GM18508 (cell line): ENCODE data around the gene TFDP2.
"Not testable (repeated sequence)": the region's sequence is repeated elsewhere in the genome, so short reads cannot be mapped to it uniquely, and the experiment has no call there.

Experiments used
- ATAC-seq: cut with Tn5 transposase; IDR thresholded peaks from one replicate; pipeline ENCODE4 v1.9.1; 2021; ENCODE audit warnings: moderate number of reproducible peaks; ENCODE audit not compliant: insufficient read depth, unreplicated experiment

TFDP2 gene

DNA sequence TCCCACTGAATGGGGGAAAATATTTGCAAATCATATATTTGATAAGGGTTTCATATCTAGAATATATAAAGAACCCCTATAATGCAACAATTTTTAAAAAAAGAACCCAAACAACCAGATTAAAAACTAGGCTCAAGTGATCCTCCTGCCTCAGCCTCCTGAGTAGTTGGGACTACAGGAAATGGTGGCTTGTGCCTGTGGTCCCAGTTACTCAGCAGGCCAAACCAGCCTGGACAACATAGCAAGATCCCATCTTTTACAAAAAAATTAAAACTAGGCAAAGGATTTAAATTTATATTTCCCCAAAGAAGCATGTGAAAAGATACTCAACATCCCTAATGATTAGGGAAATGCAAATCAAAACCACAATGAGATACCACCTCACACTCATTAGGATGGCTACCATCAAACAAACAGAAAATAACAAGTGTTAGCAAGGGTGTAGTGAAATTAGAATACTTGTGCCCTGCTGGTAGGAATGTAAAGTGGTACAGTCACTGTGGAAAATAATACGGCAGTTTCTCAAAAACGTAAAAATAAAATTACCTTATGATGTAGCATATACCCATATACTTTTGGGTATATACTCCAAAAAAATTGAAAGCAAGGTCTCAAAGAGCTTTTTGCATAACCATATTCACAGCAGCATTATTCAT, 19.7 kb downstream of the TFDP2 start:
- ATAC-seq: no peak

DNA sequence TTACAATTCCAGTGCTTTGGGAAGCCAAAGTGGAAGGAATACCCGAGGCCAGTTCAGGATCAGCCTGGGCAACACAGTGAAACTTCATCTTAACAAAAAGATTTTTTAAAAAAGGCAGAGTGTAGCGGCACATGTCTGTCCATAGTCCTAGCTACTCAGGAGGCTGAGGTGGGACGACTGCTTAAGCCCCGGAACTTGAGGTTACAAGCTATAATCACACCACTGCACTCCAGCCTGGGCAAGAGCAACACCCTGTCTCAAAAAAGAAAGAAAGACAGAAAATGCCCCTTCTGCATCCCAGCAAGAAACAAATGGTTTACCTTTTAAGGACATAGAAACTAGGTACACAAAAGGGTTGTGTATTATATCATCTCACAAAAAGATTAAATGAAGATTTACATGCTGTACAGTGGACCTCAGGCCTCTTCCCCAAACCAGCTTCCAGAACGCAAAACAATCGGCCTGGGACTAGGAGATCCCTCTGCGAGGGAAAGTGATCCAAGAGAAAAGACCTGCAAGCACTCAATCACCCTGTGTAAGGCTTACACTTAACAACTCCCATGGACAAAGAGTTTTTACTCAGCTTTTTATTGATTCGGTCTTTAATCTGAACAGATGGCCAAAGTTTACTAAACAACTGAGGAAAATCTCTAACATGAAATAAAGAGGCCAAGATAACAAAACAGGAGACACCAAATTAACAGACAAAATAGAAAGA, 21.2 kb downstream of the TFDP2 start:
- no peak for ATAC-seq

DNA sequence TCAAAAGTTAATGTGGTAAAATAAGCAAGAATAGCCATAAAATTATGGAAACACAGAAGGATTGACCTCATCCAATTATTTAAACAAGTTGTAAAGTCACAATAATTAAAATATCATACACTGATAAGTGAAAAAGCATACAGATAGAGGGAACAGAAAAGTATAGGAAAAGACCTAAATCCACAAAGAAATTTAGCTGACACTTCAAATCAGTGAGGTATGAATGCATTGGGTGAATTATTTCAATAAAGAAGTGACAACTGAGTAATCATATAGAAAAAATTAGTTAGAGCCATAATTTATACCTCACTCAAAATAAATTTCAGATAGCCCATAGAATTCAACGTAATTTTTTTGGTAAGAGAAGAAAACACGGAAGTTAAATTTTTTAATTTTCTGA, 25.1 kb downstream of the TFDP2 start:
- no peak for ATAC-seq

DNA sequence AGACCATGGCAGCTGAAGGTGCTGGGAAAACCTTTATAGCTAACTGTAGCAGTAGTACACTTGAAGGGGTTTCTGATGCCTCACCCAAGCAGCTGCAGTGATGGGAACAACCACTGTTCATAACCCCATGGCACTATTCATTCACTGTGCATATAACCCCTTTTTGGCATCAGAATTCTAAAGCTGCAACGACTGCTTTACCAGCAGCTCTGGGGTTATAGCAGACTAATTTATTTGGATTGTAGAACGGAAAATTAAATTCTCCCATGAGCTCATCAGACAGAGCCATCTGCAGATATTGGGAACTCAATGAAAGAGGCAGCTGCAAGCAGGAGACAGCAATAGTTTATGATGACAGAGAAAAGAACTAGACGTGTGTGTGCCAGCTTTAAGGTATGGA, 28.6 kb downstream of the TFDP2 start:
- no peak for ATAC-seq

DNA sequence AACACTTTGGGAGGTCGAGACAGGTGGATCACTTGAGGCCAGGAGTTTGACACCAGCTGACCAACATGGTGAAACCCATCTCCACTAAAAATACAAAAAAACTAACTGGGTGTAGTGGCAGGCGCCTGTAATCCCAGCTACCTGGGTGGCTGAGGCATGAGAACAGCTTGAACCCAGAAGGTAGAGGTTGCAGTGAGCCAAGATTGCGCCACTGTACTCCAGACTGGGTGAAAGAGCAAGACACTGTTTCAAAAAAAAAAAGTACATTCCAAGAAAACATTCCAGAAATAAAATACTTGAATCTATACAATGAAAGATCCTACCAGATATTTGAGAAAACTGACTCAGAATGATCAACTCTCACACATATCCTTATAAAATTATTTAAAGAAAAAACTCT, 30.4 kb downstream of the TFDP2 start:
- ATAC-seq: no peak

DNA sequence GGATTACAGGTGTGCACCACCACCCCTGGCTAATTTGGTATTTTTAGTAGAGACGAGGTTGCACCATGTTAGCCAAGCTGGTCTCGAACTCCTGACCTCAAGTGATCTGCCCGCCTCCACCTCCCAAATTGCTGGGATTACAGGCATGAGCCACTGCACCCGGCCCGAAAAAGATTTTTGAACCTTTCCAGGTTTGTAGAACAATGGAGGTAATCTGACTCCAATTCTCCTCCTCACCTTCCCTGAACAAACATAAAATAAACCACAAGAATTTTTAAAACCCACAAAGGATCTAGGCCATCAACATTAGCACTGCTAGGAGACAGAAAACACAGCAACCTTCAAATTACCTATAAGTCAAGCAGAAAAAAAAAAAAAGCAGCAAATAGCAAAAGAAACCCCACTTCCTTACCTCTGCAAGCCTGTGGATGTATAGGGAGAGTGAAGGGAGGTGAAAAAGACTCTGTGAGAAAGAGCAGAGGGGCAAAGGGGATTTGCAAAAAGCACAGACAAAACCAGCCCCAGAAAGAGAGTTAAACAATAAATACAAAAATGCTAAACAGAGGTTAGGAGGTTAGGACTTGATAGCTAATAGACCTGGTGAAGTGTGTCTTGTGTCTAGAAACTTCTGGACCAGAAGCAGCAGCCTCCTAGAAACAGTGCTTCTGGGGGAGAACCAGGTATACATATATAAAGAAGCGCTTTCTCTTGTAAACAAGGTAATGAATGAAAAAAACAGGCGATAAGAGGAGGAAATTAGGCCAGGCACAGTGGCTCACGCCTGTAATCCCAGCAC, 32.1 kb downstream of the TFDP2 start:
- ATAC-seq: no peak

DNA sequence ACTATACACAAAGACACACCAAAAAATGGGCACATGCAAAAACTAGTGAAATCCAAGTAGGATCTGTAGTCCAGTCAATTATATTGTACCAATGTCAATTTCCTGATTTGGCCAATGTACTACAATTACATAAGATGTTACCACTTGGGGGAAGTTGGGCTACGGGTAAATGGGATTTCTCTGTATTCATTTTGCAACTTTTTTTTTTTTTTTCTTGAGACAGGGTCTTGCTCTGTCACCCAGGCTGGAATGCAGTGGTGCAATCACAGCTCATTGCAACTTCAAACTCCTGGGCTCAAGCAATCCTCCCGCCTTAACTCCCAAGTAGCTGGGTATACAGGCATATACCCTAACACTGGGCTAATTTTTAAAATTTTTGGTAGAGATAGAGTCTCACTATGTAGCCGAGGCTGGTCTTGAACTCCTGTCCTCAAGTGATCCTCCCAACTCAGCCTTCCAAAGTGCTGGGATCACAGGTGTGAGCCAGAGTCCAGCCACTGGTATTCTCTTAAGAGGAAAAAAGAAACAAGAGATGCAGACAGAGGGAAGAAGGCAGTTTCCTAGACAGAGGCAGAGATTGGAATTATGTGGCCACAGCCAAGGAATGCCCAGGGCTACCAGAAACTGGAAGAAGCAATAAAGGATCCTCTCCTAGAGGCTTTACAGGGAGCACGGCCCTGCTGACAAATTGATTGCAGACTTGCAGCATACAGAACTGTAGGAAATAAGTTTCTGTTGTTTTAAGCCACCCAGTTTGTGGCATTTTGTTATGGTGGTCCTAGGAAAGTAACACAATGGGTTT, 33.3 kb downstream of the TFDP2 start:
- no peak for ATAC-seq

DNA sequence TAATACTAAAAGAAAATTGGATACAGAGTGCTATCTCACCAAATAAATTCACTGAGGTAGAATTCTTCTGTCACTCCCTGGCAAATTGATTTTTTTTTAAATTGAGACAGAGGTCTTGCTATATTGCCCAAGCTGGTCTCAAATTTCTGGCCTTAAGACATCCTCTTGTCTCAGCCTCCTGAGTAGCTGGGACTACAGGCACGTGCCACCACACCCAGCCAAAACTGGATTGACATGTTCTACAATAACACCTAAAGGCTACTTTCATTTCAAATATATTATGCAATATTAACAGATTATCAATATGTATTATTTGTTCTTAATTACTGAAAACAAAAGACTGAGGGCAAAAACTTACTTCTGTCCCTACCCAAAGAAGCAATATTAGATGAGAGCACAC, 36.7 kb downstream of the TFDP2 start:
- no peak for ATAC-seq

DNA sequence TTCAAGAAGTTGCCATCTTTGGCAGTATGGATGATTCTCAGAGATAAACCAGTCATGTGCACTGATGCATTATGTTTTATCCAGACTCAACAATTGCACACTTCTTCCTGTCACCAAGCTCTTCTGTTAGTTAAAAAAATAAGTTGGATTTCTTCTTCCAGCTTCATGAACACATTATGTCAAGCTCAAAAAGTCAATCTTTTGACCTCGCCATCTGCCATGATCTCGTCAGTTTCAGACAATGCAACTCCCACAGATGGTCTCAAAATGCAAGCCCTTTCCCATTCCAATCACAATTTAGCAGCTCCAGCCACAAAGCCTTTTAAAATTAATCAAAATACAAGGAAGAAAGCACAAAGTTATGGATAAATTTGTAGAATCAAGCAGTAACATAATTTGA, 42.8 kb downstream of the TFDP2 start:
- no peak for ATAC-seq

DNA sequence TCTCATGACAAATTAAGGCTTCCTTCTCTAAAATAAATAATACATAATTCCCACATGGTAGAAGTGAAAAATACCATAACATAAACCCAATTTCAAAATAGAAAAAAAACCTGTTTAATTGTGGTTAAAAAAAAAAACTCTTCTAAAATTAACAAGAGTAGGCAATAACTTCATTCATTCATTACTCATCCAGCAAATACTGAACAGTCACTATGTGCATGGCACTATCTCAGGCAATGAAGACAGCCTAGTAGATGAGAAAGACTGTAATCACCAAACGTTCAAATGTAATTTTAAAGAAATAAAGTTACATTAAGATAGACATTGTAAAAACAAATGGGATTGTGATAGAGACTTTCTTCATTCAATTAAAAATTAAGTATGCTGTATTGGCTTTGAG, 43.4 kb downstream of the TFDP2 start:
- ATAC-seq: no peak

DNA sequence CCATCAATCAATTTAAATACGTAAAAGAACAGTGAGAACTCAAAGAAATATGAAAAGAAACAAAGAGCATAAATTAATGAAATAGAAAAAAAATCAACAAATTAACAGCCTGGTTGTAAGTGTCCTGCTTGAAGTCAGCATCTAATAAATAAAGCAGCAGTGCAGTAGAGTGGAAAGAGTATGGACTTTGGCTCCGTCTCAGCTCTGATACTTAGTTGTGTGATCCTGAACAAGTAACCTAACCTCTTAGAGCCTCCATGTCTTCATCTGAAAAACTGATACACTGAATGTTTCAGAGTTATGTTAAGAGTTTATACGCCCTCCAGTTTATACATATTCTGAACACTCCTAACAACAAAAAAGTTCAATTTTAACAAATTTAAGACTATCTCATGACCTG, 44.6 kb downstream of the TFDP2 start:
- ATAC-seq: no peak

DNA sequence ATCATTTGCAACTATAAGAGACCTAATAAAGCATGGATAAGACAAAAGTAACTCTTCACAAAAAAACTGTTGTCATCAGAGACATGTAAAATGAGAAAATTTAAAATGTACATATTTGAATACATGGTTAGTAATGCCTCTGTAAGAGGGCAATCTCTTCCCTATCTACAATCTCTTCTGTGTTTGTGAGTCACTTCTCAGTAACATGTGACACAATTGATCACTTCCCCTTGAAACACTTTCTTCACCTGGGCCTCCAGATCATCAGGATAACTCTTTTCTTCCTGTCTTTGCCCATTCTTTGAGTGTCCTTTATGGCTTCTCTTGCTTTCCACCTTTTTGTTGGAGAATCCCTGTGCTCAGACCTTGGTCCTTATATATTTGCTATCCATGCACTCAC, 50.4 kb downstream of the TFDP2 start:
- ATAC-seq: no peak

DNA sequence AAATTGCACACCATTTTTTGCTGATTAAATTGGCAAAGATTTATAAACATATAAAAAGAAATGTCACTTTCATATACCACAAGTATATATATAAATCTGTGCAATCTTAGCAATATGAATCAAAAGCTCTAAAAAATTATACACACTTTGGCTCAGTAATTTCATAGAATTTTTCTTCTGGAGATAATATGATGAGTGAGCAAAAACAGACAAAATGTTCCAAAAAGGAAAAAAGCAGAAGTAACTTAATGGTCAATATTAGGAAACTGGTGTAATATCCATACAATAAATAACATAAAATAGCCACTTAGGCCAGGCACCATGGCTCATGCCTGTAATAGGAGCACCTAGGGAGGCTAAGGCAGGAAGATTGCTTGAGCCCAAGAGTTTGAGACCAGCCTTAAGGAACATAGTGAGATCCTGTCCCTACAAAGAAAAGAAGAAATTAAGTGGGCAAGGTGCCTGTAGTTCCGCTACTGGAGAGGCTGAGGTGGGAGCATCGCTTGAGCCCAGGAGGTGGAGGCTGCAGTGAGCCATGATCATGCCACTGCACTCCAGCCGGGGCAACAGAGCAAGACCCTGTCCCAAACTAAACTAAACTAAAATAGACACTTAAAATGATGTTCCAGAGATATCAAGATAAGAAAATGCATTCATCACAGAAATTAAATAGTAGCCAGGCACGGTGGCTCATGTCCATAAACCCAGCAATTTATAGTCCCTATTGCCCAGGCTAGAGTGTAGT, 52.1 kb downstream of the TFDP2 start:
- no peak for ATAC-seq

DNA sequence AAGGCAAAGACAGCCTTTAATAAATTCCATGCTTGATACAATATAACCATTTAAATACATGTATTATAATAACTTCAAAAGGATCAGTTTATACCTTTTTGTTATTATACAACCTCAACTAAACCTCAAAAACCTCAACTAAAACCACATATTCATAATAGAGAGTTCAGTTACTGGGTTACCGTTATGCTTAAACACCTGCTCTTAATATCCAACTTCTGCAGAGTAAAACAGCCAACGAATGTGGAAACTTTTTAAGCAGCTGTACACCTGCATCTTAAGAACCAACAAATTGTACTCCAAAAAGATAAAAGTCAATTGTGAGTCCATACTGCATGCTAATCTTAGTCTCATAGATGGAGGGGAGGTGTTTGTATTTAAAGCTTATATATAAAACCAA, 53.5 kb downstream of the TFDP2 start:
- no peak for ATAC-seq

DNA sequence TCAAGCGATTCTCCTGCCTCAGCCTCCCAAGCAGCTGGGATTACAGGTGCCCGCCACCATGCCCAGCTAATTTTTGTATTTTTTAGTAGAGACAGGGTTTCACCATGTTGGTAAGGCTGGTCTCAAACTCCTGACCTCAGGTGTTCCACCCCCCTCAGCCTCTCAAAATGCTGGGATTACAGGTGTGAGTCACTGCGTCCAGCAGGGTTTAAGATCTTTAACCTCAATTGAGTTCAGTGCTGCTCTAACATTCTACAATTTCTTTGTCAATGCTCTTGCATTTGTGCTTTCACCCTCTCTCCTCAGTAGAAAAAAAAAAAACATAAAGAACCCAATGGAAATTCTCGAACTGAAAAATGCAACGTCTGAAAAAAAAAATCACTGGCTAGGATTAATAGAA, 60.4 kb downstream of the TFDP2 start:
- ATAC-seq: not testable (repeated sequence)

DNA sequence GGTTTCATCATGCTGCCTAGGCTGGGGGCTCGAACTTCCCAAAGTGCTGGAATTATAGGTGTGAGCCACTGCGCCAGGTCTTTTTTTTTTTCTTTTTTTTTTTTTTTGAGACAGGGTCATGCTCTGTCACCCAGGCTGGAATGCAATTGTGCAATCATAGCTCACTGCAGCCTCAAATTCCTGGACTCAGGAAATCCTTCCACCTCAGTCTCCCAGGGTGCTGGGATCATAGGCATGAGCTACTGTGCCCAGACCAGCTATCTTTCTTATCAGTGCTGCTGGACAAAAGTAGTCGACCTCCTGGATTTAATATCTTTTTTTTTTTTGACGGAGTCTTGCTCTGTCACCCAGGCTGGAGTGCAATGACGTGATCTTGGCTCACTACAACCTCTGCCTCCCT, 60.8 kb downstream of the TFDP2 start:
- ATAC-seq: no peak

DNA sequence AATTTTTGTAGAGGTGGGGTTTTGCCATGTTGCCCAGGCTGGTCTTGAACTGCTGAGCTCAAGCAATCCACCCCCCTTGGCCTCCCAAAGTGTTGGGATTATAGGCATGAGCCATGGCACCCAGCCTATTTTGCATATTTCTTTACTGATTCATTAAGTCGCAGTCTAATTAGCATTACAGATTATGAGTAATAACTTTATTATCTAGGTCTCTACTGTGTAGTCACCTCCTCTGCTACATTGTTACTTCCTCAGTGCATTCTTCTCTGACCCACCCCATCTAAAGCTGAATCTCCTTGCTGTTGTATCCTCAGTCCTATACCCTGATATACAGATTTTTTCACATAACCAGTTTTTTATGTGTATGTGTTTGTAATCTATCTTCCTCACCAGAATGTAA, 61.7 kb downstream of the TFDP2 start:
- ATAC-seq: no peak

DNA sequence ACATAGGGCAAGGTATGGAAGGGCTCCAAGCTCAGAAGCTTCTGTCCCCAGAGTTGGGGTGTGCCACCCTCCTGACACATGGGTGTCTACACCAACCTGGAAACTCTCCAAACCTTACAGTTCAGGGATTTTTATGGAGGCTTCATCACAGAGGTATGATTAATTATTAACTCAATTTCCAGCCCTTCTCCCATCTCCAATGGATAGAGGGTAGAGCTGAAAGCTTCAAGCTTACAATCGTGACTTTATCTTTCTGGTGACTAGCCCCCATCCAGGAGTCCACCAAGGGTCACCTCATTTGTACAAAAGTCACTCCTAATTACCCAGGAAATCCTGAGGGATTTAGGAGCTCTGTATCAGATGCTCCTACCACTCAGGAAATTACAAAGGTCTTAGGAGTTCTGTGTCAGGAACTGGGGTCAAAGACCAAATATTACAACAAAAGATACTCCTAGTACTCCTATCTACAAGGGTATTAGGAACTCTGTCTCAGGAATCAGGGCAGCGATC, 62.7 kb downstream of the TFDP2 start:
- ATAC-seq: no peak

DNA sequence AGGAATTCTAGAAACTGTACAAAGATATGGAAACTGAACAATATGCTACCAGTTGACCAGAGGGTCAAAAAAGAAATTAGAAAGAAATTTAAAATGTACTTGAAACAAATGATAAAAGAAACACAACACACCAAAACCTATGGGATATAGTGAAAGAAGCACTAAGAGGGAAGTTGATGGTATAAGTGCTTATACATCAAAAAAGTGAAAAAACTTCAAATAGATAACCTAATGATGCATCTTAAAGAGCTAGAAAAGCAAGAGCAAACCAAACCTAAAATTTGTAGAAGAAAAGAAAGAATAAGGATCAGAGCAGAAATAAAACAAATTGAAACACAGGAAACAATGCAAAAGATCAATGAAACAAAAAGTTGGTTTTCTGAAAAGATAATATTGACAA, 68.2 kb downstream of the TFDP2 start:
- no peak for ATAC-seq
